HG03460 (cell line): ENCODE measurements around the gene TMEM154.

Experiments used
- ATAC-seq: cut with Tn5 transposase; IDR thresholded peaks from one replicate; pipeline ENCODE4 v1.9.1; 2021; ENCODE audit not compliant: unreplicated experiment

Gene TMEM154

DNA sequence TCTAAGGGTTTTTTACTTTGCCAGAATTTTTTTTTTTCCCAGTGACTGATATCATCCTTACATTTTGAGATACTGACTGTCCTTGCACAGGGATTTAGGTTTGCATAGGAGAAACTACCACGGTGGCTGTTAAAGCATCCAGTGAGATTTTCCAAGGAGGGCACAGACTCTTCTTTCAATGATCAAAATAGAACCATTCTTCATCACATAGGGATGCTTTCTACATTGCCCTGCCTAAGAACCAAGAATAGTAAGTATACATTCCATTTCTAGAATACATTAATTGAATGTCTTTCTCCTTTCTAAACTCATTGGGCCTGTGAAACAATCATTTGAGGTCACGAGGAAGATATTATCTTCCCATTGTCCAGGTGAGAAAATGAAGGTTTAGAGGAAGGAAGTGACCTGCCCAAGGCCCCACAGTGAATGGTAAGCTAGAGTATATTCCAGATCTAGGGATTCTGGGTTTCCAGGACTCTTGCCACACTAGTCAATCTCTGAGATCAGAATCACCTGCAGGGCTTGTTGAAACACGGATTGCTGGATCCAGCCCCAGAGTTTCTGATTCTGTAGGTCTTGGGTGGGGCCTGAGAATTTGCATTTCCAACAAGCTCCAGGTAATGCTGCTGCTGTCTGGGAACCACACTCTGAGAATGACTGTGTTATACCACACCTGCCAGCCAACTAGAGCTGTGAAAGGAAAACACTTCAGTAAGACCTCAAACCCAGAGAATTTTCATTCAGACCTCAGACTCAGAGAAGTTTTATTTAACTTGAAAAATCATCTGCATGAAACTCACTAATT lies 17.7 kb upstream of the TMEM154 start:
- ATAC-seq, result no peak

DNA sequence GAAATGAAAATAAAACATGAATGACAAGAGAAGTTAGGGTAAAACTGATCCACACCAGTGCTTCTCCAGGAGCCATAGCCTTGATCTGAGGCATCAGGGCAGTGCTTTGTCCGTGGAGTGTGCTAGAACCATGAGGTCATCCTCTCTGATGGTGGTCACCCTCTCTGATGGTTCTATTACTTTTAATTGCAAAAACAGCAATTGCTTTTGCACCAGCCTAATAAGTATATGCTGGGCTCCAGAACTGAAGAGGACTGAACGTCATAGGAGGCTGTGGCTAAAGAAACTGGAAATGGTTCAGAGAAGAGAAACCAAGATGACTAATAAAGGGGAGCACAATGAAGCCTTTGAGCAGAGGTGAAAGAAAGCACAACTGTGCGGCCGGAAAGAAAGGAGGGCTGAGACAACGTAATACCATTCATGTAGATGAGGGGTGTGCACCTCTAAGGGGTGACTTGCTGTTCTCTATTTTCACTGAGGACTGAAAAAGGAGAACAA lies 17.0 kb upstream of the TMEM154 start:
- peak; percentile 99 for ATAC-seq

DNA sequence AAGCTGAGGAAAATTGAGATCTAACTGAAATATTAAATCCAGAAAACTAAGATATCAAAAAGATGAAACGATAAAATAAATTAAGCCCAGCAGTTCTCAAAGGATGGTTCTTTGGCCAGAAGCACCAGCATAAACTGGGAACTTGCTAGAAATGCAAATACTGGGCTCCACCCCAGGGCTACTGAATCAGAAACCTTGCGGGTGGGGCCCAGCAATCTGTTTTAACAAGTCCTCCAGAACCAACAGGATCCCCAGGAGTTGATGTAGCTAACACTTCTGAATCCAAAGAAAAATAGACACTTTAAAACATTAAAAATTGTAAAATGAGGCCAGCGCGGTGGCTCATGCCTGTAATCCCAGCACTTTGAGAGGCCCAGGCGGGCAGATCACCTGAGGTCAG lies 14.1 kb upstream of the TMEM154 start:
- ATAC-seq, result no peak

DNA sequence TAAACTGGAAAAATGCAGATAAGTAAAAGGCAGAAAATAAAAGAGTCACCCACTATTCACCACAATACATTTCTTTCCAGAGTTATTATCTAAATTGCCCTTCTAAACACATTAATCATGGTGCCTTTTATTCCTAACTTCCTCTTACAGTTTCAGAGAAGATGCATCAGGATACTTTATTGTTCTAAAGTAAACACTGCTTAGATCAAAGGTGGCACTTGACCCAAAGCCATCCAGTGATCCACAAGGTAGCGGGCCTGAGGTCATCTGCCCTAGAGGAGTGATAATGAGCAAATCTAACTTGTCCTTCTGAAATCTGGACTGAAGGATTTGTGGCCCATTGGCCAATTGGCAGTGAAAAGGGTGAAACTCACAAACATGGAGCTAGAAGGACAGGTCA lies 12.0 kb upstream of the TMEM154 start:
- no peak for ATAC-seq

DNA sequence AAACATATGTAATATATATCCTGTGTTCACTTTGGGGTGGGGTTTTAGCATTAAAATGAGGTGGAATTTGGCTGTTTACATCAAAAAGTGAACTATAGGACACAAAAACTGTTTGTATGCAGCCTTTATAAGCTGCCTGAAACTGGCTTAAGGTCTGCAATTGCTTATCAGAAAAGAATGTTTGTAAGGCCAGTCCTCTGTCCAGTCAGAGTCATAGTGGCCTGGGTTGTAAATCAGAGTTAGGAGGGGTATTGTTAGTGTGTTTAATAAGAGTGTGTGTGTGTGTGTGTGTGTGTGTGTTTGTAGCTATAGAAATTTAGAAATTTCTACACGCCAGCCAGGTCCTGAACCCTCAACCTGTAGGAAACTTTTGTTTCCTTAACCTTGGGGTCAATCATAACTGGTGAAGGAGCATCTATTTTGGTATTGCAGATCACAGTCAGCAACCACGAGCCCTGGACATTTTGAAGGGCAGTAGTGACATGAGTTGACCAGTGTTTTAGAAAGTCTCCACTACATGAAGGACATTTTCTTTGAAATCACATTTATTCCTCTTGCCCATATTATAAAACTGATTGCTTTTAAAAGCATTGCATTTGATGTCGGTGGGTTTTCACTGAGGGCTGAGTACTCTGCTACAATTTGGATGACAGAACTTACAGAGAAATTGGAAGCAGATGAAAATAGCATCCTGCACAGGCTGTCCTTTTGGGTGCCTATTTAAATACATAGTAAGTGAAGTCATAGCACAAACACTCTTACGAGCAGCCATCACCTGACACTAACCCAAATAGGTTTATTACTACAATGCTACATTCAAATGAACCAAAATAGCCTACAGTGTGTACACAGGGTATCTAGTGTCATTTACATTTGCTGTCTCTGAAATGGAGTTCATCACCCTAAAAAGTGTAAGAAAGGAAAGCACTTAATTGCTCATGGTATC lies 11.2 kb upstream of the TMEM154 start:
- no peak for ATAC-seq

DNA sequence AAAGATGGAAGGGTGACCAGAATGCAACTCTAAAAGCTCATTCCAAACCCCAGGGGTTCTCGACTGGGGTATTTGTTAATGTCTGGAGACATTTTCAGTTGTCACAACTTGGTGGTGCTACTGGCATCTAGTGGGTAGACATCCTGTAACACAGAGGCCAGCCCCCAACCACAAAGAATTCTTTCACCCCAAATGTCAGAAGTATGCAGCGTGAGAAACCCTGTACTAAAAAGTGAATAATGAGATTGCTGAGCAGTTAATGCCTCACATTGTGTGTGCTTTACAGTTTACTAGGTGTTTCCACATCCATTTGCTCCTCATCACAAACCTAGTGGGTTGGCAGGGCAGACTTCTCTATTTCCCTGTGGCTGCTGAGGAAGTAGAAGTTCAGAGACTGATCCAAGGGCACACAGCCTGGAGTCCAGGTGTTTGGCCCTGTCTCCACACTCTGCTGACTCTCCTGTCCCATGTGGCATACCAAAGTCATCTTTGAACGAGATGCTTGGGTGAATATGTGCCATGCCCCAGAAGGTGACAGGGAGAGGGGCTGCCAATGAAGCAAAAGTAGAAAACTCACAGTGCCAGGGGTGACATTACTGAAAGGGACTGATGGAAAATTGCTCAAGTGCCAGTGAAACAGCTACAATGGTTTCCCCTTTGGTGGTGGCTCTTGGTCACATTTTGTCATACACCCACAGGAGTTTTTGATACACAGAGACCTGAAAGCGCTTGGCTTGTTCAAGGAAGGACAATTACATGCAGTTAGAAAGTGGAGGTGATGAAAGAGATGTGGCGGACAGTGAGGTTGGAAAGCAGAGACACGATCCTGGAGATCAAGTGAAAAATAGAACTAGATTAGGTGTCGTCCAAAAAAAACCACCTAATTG lies 10.1 kb upstream of the TMEM154 start:
- ATAC-seq, result no peak

DNA sequence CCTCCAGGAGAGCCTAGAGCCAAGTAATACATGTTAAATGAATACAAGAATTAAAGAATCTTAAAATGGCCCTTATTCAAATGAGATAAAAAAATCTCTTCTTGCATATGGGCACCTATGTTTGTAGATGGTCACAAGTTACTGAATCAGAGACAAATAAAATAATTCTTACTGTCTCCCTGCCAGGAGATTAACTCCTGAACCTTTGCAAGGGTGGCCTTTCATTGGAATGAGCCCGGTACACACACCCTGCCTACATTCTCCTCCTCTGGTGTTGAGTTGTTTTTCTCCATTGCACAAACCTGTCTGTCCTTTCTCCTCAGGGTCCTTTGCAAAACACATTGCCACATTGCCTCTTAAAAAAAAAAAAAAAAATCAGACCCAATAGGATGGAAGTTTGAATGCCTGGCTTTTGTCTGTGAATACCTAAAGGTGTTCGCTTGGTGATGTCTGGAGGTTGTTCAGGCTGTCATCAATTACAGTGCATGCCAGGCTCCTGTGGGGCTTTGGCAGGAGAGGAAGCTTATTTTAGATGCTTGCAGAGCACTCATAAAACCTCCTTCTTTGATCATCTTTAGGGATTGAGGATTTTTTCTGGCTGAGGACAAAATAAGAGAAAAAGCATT lies 8.3 kb upstream of the TMEM154 start:
- no peak for ATAC-seq

DNA sequence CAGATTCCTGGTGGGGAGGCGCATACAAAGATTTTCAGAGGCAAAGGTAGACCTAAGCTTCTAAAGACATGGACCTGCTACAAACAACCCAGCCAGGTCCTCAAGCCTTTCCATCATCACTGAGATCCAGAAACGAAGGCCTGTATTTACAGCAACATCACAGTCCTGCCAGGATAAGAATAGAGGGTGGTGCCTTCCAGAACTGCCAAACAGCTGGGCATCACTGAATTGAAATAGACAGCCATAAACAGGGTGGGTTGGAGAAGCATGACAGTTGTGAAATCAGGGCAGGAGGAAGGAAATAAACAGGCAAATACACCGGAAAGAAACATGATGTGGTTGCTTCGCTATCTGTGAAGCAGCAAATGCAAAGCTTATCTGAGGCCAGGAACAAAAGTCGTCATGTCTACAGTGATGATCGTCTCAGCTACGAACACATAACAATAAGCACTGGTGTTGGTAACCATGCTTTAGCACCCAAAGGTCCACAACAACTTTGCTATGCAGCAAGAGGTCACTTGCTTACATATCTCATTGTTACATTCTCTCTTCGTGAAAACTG lies 6.7 kb upstream of the TMEM154 start:
- no peak for ATAC-seq

DNA sequence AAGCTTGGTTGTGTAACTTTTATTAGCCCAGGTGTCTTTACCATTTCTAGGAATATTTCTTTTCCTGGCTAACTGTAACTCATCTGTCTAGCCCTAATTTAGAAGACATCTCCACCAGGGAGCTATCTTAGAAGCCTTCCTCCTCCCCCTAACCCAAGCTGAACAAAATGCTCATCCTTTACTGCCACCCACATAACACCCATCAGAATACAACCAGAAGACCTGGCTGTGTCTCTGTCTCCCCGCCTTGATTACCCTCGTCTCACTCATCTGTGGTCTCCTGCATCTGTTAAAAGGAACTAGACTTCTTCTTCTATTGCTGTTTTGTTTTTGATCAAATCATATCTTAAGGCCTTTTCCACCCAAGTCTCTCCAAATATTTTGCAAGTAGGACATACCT lies 4.8 kb upstream of the TMEM154 start:
- ATAC-seq, result no peak

DNA sequence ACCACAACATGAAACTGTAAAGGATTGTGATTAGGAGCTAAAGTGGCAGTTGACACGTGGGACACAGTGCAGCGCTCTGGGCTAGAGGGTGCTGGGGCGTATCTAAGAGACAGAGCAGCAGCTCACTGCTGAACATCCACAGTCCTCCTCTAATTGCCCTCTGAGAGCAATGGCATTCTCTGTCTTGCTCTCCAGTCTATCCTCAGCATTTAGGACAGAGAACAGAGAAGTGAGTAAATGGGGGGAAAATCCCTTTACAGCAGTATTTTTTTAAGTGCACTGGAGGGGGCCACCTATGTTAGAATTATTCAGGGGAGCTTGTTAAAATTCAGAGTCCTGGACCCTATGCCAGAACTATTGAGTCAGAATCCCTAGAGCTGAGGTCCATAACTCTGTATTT lies 4.2 kb upstream of the TMEM154 start:
- ATAC-seq, result no peak

DNA sequence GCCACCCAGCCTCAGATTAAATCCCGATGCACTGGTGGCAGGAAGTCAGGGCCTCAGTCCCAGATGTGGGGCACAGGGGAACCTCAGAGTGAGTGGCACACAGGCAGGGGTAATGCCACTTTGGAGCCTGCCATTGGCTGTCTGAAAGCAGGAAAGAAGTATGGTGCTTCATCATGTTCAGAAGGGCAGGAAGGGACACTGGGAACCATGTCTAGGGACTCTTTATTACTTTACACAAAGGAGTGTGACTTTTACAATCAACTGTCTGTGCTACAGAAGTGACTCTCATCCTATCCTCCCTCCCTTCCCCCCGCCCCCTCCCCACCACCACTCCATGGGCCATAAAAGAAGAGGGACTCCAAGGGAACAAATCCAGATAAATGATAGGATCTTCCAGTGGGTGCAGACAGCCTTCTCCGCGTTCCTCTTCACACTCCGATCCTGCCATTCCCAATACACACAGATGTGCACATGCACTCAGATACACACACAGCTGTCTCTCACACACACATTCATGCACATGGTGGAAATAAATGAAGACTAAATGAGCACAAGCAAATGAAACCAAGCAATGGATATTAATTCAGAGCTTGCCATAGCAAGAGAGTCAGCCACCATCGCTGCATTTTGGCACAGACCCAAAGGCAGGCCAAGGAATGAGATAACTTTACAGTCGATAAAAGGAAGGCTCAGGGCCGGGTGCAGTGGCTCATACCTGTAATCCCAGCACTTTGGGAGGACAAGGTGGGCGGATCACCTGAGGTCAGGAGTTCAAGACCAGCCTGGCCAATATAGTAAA lies 2.5 kb upstream of the TMEM154 start:
- no peak for ATAC-seq

DNA sequence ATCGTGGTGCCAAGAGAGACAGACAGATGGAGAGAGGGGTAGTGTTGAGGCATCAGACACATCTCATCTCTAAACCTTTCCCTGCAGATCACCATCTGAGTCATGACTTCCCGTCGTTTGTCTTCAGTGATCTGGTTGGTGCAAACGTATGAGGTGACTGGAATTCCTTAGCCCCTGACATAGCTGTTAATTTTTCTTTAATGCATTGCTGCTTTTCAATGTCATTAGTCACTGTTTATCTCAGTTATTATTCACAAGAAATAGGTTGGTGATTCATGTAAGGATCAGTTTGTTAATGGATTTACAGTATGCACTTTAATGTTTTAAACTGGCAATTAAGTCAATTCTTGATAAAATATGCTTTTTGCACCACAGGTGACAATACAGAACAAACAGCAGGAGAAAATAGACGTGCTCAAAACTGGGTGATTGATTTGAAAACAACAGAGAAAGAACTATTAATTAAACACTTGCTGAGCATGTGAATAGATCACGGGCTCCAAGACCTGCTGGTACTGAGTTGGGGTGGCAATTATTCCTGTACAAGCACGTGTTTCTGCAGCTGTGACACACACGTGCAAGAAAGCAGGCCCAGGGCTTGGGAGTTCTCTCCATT lies 1.3 kb upstream of the TMEM154 start:
- no peak for ATAC-seq

DNA sequence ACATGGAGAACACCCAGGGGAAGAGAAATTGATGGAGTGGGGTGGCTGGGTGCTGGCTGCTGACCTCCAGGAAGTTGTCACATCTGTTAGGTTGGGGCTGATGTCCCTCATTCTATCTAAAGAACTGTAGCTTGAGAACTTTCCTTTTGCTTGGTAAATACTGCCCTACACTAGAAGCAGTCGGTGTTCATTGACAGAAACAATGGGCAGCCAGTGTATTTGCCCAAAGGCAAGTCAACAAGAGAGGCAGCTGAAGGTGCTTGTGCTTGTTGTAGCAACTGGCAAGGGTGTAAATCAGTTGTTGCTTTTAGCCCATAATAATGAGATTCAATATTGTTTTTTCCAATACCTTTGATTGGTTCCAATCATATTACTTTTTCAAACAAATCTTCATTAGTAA lies 956 bp downstream of the TMEM154 start:
- ATAC-seq, result no peak

DNA sequence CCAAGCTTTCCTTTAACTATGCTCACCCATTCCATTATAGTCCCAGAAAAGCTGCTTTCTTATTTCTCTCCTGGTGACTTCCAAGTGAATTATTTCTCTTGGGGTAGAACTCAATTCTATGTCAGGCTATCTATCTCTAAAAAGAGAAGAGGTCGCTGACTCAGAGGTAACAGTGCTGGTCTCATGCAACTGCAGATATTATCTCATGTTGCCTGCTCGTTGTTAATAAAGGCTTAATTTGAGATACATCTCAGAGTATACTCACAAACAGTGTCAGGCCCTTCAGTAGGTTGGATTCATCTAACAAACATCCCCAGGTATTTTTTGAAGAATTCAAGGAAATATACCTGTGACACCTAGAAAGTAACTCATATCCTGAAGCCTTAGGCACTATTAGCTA lies 2.7 kb downstream of the TMEM154 start:
- ATAC-seq, result no peak

DNA sequence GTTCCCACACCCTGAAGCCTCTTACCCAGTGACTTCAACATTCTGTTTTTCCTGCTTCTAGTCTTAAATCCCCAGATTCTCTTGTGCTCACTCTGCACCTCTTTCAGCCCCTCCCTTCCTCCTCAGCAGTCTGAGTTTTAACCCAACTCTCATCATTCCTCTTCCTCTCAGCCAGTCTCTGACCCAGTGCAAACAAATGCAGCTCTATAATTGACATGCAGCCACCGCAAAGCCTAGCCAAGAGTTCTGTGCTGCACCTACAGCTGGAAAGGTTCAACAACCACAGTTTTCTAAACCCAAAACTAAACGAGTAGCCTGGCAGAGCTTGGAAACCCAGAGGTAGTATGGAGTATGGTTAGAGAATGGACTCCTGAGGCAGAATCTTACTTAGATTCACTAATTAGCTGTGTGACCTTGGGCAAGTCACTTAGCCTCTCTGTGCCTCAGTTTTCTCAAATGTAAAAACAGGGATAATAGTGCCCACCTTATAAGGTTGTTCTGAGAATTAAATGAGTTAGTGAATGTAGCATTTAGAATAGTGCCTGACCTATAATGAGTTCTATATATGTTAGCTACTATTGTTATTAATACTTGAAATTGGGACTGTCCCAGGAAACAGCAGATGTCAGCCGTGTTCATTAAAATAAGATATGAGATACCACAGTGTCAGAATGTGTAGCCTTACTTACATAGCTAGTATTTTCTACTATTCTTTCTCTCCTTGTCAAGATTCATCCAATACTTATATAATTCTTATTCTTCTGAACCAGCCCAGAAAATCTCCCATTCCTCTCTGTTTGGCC lies 3.5 kb downstream of the TMEM154 start:
- ATAC-seq, result no peak

DNA sequence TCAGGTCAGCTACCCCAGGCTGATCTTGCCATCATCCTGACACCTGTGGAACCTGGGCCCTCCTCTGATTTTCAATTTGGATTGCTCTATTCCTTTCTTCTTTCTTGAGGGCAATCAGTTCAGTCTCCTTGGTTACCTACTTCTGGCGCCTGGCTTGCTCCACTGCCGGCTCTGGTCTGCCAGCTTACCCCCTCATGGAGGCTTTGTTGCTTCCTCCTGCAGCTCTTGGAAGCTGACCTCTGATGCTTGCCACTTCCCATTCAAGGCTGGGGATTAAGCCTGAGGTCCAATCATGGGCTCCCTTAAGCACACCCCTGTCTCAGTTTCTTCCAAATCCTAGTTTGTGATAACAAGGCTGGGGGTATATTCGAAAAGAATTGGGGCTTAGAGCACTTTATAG lies 5.4 kb downstream of the TMEM154 start:
- ATAC-seq, result no peak

DNA sequence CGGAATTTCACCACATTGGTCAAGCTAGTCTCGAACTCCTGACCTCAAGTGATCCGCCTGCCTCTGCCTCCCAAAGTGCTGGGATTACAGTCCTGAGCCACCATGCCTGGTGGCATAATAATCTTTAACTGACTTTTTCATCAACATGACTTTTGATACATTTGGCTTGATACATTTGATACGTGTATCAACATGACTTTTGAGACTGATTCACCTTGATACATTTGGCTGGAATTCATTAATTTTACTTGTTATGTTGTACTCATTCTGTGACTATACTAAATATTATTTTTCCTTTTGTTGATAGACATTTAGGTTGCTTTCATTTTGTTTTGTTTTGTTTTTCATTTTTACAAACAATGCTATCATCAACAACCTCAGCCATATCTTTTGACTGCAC lies 6.3 kb downstream of the TMEM154 start:
- ATAC-seq, result no peak
